ENCODE data around the gene HSD17B2.
A peak's percentile ranks its signal among the peaks of the same experiment; 100 is the strongest.

The HSD17B2 gene

DNA sequence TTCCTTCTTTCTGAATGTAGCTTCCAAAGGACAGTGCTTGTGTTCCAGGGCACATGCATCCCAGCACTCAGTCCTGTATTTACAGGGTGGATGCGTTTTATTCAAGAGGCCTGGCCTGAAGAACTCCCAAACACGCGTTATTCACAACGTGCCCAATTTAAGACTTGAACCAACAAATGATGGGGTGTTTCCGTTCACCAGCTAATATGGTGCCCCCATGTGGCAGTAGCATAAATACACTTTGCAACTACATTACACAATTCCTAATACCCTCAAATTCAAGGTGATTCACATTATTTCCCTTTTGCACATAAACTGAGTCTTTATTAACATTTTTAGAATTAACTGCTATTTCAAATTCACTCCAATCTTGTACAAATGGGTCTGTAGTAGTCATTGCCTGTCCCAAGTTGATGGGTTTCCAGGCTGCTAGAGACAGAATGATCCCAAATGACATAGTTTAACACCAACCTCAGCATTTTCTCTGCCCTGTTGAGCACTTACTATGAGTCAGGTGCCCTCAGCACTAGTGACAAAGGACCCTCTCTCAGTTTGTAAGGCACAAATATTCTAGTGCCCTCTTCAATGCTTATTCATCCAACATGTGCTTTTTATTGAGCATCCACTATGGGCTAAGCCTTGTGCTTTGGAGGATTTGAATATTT is 26.9 kb downstream of the HSD17B2 start:
- no peak overlapping the region for H3K4me3 ChIP-seq (ENCODE audit: low read depth, low read length)
- DNase-seq (ENCODE audit: low read depth) = no peak
- TF ChIP-seq, protein P1, sequence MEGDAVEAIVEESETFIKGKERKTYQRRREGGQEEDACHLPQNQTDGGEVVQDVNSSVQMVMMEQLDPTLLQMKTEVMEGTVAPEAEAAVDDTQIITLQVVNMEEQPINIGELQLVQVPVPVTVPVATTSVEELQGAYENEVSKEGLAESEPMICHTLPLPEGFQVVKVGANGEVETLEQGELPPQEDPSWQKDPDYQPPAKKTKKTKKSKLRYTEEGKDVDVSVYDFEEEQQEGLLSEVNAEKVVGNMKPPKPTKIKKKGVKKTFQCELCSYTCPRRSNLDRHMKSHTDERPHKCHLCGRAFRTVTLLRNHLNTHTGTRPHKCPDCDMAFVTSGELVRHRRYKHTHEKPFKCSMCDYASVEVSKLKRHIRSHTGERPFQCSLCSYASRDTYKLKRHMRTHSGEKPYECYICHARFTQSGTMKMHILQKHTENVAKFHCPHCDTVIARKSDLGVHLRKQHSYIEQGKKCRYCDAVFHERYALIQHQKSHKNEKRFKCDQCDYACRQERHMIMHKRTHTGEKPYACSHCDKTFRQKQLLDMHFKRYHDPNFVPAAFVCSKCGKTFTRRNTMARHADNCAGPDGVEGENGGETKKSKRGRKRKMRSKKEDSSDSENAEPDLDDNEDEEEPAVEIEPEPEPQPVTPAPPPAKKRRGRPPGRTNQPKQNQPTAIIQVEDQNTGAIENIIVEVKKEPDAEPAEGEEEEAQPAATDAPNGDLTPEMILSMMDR (IDR thresholded peaks at IDR 0.05; ENCODE audit: control insufficient read depth, extremely low read depth, insufficient read depth) = peak; percentile 51

DNA sequence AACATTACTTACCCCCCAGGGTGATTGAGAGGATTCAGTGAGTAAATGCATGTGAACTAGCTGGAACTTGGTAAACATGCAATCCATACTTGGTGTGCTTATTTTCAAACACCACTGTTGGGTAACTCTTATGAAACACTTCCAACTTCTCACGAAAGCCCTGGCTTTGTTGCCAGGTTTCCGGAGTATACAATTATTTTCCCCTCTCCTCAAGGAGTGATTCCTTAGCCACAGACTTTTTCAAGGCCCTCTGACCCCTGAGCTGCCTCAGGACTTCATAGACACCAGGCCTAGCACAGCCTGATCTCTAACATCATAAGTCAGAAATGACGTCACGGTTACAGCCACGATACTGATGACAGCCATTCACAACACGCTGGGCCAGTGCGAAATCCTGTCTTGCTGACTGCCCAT is 27.6 kb downstream of the HSD17B2 start:
- TF ChIP-seq, protein P1 (IDR thresholded peaks at IDR 0.05; ENCODE audit: control insufficient read depth, extremely low read depth, insufficient read depth) = no peak
- no peak for DNase-seq (ENCODE audit: low read depth)
- no peak overlapping the region for H3K4me3 ChIP-seq (ENCODE audit: low read depth, low read length)

DNA sequence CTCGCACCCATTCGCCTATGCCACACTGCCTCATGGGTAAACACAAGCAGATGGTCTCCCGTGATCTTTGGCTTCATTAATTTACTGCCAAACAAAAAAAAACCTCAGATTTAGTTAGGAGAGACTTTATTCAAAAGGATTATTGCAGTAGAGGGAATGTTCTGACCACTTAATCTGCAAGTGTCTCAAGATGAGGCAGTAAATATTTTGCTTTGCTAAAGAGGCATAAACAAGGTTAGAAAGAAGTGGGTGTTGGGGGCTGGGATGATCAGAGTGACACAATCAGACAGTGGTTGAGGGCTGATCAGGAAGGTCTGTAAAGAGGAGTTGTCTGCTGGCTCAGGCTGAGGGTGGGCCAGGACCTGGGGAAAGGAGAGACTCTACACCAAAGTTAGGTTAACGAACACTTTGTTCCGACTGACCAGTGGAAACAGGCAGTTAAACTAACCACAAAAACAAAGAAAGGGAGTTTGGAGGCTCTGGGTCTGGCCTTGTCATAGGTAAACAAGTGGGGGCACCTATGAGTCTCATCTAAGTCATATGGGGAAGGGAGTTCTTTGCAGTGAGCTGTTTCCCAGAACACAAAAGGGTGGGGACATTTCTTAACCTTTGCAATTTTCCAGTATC is 28.5 kb downstream of the HSD17B2 start:
- H3K4me3 ChIP-seq (ENCODE audit: low read depth, low read length) = no peak overlapping the region
- DNase-seq (ENCODE audit: low read depth) = no peak
- TF ChIP-seq, protein P1 (IDR thresholded peaks at IDR 0.05; ENCODE audit: control insufficient read depth, extremely low read depth, insufficient read depth) = no peak

DNA sequence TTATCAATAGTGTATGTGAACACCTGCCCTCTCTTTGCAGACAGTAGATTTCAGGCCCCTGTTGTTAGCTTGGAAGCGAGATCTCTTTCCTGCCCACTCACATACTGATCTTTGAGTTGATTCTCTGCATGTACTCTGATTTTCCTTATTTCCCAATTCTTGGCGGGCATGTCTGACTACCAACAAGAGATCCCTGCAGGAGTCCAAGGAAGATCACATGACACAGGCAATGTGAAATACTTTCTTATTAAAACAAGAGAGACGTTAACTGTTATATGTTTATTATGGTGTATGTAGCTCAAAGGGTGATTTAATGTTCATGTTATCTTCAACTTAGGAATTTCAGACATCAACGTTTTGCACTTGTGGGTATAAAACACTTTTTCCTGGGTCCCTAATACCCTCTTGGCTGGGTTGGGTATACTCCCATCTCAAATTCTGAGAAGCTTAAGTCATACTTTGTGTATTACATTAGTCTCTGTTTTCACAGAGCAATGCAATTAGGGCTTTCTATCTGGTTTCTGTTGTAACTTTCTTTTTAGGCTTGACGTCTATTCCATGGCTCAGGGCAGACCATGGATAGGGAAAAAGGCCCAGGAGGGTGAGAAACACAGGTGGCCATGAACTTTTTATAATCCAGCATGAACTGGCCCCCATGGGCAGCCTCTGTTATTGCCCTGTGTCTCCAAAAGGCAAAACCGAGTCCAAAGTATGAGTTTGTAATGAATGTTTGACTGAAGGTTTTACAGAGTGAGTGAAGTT is 32.2 kb downstream of the HSD17B2 start:
- TF ChIP-seq, protein P1 (IDR thresholded peaks at IDR 0.05; ENCODE audit: control insufficient read depth, extremely low read depth, insufficient read depth) = no peak
- DNase-seq (ENCODE audit: low read depth) = no peak
- H3K4me3 ChIP-seq (ENCODE audit: low read depth, low read length) = no peak overlapping the region

DNA sequence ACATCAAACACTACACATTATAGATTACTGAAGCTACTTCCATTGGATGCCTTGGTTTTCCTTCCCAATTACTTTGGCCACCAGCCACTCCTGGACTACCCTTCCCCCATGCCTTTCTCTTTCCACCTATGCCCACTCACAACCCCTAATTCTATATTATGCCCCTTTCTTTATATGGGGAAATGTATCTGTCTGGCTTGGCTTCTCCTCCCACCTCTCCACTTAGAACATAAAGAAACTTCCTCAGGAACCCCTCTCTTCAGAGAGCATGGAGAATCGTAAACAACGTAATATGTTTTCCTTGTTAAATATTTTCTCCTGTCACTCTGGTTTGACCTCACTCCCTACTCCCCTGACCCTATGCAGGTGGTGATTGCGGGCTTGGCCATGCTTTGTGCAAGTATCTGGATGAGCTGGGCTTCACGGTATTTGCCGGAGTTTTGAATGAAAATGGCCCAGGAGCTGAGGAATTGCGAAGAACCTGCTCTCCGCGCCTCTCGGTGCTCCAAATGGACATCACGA is 32.8 kb downstream of the HSD17B2 start:
- DNase-seq (ENCODE audit: low read depth) = no peak
- H3K4me3 ChIP-seq (ENCODE audit: low read depth, low read length) = no peak overlapping the region
- TF ChIP-seq, protein P1 (IDR thresholded peaks at IDR 0.05; ENCODE audit: control insufficient read depth, extremely low read depth, insufficient read depth) = no peak

DNA sequence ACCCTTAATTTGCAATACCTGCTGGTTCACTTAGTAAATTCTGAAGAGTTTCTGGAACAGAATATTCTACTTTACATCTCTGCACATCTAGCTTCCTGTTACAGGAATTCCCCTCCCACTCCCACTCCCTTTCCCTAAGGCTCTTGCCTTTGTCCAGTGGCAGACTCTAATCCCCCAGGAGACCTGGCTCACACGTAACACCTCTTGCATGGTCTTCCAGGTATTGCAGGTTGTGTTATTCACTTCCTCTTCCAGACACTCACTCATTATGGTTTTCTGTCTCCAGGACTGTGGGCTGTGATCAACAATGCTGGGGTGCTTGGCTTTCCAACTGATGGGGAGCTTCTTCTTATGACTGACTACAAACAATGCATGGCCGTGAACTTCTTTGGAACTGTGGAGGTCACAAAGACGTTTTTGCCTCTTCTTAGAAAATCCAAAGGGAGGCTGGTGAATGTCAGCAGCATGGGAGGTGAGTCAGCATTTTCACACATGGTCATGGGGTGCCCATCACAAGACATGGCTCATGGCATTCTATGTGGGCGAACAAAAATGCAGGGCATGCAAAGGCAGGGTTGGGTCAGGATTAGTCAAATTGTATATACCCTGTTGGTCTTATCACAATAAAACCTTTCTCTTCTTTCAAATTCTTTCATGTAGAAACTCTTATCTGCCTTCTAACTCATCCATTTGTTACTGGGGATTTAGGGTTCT is 35.8 kb downstream of the HSD17B2 start:
- no peak for DNase-seq (ENCODE audit: low read depth)
- TF ChIP-seq, protein P1 (IDR thresholded peaks at IDR 0.05; ENCODE audit: control insufficient read depth, extremely low read depth, insufficient read depth) = no peak
- H3K4me3 ChIP-seq (ENCODE audit: low read depth, low read length) = no peak overlapping the region

All from LNCaP clone FGC (cell line).